ENCODE results near the gene DIDO1. TPM values are rescaled to one million over a fixed set of nuclear protein-coding genes. Genes with fewer than 3 reads are reported as not detected.

DIDO1 gene
- total RNA-seq, 1 donor, result 46.3 TPM

DNA sequence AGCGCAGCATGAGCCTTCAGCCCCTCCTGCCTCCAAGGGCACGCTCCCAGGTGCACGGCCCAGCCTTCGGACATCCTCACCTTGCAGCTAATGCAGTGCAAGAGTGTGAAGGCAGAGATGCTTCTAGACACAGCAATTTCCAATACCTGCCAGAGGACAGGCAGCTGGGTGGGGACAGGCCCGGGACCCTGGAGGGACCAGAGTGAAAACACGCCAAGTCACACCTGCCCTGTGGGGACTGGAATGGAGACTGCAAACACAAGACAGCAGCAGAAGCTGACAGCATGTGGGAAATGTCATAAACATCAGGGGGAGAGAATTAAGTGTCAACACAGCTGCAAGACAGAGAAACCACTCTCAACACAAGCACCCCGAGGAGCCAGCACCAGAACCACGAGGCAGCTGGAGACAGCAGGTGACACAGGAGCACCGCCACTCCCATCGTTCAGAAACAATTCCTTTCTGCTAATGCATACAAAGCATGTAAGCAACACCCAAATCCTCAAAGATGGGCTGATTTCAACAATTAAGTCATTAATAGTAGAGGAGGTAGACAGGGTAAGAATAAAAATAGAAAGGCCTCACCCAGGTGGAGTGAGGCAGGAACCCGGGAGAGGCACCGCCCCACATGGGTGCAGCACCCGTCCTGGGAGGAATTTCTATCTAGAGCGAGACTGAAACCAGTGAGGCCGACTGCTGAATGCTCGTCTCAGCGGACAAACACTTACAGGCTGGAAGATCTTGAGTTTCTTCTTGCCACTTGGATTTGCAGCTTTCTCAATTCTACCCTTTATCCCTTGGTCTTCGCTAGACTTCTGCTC is 17.1 kb downstream of the DIDO1 start:
- Histone ChIP-seq H3K27me3 (ENCODE audit: insufficient read depth, low read length) (no peaks in the 10 kb centered on the region), H3K9me3 (ENCODE audit: low read depth, low read length) (no peaks in the 10 kb centered on the region), H3K27ac (ENCODE audit: low read depth, low read length) (no peak overlapping the region), H4K20me1 (ENCODE audit: insufficient read depth, low read length) (peaks cover 74% of the 10 kb centered on the region), H3K4me3 (ENCODE audit: insufficient read depth, low read length) (no peak overlapping the region), H3K36me3 (ENCODE audit: insufficient read depth, low read length) (peaks cover 85% of the 10 kb centered on the region), H2AFZ (ENCODE audit: low read length) (no peak overlapping the region), H3K79me2 (ENCODE audit: insufficient read depth, low read length) (peaks cover 95% of the 10 kb centered on the region), H3K4me2 (ENCODE audit: insufficient read depth, low read length) (no peak overlapping the region), H3K4me1 (ENCODE audit: insufficient read depth, low read length) (peaks cover 11% of the 10 kb centered on the region)
- TF ChIP-seq, protein P1, sequence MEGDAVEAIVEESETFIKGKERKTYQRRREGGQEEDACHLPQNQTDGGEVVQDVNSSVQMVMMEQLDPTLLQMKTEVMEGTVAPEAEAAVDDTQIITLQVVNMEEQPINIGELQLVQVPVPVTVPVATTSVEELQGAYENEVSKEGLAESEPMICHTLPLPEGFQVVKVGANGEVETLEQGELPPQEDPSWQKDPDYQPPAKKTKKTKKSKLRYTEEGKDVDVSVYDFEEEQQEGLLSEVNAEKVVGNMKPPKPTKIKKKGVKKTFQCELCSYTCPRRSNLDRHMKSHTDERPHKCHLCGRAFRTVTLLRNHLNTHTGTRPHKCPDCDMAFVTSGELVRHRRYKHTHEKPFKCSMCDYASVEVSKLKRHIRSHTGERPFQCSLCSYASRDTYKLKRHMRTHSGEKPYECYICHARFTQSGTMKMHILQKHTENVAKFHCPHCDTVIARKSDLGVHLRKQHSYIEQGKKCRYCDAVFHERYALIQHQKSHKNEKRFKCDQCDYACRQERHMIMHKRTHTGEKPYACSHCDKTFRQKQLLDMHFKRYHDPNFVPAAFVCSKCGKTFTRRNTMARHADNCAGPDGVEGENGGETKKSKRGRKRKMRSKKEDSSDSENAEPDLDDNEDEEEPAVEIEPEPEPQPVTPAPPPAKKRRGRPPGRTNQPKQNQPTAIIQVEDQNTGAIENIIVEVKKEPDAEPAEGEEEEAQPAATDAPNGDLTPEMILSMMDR (IDR thresholded peaks at IDR 0.05; ENCODE audit: extremely low read depth, low read depth, low read length), result no peak
- DNase-seq (ENCODE audit: insufficient read length, low spot score, missing footprints), result peak; percentile 73

DNA sequence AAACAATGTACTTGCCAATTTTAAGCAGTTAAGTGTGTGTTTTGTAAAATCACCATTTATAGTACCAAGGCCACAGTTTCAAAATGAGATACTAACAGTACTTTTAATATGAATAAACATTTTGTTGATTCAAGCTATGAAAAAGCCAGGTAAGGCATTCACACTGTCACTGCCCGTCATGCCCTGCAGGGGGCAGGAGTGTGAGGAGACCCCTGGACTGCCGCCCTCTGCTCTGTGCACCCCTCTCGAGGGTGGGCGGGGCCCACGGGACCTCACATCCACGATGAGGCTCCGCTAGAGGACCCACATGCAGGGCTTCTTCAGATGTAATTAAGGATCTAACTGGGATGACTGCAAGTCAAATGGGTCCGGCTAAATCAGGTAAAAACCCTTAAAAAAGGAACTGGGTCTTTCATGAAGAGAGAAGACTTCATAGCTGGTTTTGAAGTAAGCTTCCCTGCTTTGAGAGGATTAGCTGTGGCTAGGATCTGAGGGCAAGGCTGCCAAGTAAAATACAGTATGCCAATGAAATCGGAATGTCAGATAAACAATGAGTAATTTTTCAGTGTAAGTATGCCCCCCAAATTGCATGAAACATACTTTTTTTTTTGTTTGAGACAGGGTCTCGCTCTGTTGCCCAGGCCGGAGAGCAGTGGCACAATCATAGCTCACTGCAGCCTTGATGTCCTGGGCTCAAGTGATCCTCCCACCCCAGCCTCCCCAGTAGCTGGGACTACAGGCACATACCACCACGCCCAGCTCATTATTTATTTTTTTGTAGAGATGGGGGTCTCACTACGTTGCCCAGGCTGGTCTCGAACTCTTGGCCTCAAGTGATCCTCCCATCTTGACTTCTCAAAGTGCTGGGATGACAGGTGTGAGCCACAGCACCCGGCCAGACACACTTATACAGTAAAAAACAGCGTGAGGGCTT is 18.7 kb downstream of the DIDO1 start:
- Histone ChIP-seq H3K4me2 (ENCODE audit: insufficient read depth, low read length) (peak overlapping the region; percentile 36), H3K79me2 (ENCODE audit: insufficient read depth, low read length) (peaks cover 89% of the 10 kb centered on the region), H2AFZ (ENCODE audit: low read length) (no peak overlapping the region), H3K9me3 (ENCODE audit: low read depth, low read length) (no peaks in the 10 kb centered on the region), H3K4me3 (ENCODE audit: insufficient read depth, low read length) (no peak overlapping the region), H3K27me3 (ENCODE audit: insufficient read depth, low read length) (no peaks in the 10 kb centered on the region), H3K27ac (ENCODE audit: low read depth, low read length) (peak overlapping the region; percentile 3), H3K36me3 (ENCODE audit: insufficient read depth, low read length) (peaks cover 94% of the 10 kb centered on the region), H3K4me1 (ENCODE audit: insufficient read depth, low read length) (peaks cover 17% of the 10 kb centered on the region), H4K20me1 (ENCODE audit: insufficient read depth, low read length) (peaks cover 76% of the 10 kb centered on the region)
- peak; percentile 91 for DNase-seq (ENCODE audit: insufficient read length, low spot score, missing footprints)
- TF ChIP-seq, protein P1 (IDR thresholded peaks at IDR 0.05; ENCODE audit: extremely low read depth, low read depth, low read length), result peak; percentile 33

DNA sequence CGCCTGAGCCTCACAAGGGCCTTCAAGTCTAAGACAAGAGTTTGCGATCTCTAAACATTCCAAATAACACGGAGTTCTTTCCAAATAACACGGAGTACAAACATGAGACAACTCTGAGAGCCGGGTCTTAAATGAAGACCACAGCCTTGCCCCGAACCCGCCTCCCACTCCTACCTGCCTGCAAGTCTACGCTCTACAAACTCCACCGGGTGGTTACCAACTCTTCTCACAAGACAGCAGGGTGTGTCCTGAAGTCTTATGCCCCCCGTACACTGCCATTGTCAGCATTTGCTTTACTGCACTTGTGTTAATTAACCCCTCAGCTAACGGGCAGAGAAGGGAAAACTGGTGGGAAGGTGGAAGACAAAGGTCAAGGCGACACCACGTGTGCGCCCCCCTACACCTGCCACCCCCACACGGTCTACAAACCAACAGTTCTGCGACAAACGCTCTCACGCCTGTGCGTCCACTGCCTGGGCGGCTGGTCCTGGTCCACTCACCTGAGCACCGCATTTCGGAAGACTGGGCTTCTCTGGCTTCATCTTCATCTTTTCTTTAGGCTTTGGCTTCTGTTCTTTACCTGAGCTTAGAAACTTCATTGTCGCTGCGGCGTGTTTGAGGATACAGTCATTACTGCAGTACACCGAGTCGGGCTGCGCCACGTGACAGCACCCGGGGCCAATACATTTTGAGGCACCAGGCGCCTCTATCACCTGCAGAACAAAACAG is 19.5 kb downstream of the DIDO1 start:
- Histone ChIP-seq H3K79me2 (ENCODE audit: insufficient read depth, low read length) (peaks cover 81% of the 10 kb centered on the region), H3K27ac (ENCODE audit: low read depth, low read length) (no peak overlapping the region), H3K4me3 (ENCODE audit: insufficient read depth, low read length) (no peak overlapping the region), H3K27me3 (ENCODE audit: insufficient read depth, low read length) (no peaks in the 10 kb centered on the region), H3K4me2 (ENCODE audit: insufficient read depth, low read length) (peak overlapping the region; percentile 36), H2AFZ (ENCODE audit: low read length) (no peak overlapping the region), H4K20me1 (ENCODE audit: insufficient read depth, low read length) (peaks cover 74% of the 10 kb centered on the region), H3K4me1 (ENCODE audit: insufficient read depth, low read length) (peaks cover 17% of the 10 kb centered on the region), H3K9me3 (ENCODE audit: low read depth, low read length) (no peaks in the 10 kb centered on the region), H3K36me3 (ENCODE audit: insufficient read depth, low read length) (peaks cover 96% of the 10 kb centered on the region)
- DNase-seq (ENCODE audit: insufficient read length, low spot score, missing footprints), result peak; percentile 25
- TF ChIP-seq, protein P1 (IDR thresholded peaks at IDR 0.05; ENCODE audit: extremely low read depth, low read depth, low read length), result no peak
